ENCODE measurements around the gene TMEM145.

TMEM145 gene

GRCh38 chr19:42366673-42367072, 53.6 kb downstream of the TMEM145 start:
- no peak for DNase-seq

- no peak for DNase-seq
Observed at GRCh38 chr19:42367929-42368328, 54.8 kb downstream of the TMEM145 start.

GRCh38 chr19:42368360-42368759, 55.3 kb downstream of the TMEM145 start:
- DNase-seq: no peak

- no peak for DNase-seq
Observed at GRCh38 chr19:42368765-42369164, 55.7 kb downstream of the TMEM145 start.

GRCh38 chr19:42369433-42370067, 56.4 kb downstream of the TMEM145 start:
- no peak for DNase-seq

GRCh38 chr19:42370068-42370520, 57.0 kb downstream of the TMEM145 start:
- DNase-seq: no peak

- no peak for DNase-seq
Observed at GRCh38 chr19:42370626-42371175, 57.6 kb downstream of the TMEM145 start.
